DMS 273 (cell line): ENCODE results near the gene CA10.

ENCODE experiments used
- DNase-seq: peaks from one replicate; lab custom pipeline; 2025; ENCODE audit not compliant: unreplicated experiment; lab: John Stamatoyannopoulos, UW

Gene CA10

GRCh38 chr17:51700011-51700760 lies 458.3 kb downstream of the CA10 start:
- no peak for DNase-seq

DNA sequence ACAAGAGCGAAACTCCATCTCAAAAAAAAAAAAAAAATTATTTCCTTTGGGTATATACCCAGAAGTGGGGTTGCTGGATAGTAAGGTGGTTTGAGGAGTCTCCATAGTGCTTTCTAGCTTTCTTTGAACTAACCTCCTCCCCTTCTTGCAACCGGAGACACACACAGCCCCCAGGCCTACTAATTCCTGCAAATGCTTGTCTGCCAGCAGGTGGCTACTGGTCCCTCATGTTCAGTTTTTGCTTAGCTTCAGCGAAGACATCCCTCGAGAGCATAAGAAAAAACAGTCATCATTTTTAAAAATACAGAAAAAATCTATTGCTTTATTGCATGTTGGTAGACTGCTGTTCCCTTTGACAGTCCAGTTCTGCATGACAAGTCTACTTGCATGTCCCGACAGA lies 459.2 kb downstream of the CA10 start:
- peak; percentile 26 for DNase-seq

- DNase-seq: no peak
Observed at GRCh38 chr17:51692917-51693316, 465.6 kb downstream of the CA10 start.

GRCh38 chr17:51687887-51688286 lies 470.6 kb downstream of the CA10 start:
- DNase-seq: no peak

GRCh38 chr17:51685287-51685909 lies 473.1 kb downstream of the CA10 start:
- DNase-seq: no peak

- no peak for DNase-seq
Observed at GRCh38 chr17:51684214-51684613, 474.3 kb downstream of the CA10 start.

DNA sequence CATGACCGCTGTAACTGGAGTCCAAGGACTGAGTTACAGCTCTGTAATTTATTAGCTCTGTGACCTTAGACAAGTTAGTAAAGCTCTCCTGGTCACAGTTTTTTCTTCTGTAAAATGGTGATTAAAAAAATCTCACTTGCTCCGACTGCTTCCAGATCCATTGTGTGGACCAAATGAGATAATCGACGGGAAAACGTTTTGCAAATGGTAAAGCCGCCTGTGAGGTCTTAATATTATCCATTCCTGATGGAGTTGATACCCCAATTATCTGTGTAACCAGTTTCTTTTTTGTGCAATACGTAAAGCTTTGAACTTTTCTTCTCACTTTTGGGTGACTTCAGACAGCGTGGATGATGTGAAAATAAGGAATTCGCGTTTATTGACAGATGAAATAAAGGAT lies 475.2 kb downstream of the CA10 start:
- DNase-seq: no peak

DNA sequence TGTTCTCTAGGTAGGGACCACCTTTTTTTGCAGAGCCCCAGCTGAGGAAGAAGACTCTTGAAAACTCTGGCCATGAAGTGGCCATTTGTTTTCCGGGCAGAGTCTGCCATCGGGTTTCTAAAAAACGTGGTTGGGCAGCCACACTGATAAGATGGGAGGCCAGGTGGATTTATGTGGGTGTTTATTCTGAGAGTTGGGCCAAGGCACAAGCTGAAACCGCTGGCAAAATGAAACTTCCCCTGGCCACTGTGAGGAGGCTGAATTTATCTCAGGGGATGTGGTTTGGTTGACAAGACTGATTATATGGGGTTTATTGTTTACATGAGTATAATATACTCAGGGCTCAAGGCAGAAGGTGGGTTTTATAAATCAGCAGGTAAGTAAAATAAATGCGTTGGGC lies 476.4 kb downstream of the CA10 start:
- DNase-seq: no peak

DNA sequence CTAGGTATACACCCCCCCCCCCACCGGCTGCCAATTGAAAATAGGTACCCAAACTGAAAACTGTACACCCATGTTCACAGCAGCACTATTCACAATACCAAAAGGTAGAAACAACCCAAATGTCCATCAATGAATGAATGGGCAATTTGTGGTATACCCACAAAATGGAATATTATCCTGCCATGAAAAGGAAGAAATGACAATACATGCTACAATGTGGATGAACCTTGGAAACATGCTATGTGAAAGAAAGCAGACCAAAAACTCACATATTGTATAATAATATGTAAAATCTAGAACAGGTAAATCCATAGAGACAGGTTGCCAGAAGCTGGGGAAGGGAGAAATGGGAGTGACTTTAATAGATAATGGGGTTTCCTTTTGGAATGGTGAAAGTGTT lies 480.6 kb downstream of the CA10 start:
- no peak for DNase-seq

DNA sequence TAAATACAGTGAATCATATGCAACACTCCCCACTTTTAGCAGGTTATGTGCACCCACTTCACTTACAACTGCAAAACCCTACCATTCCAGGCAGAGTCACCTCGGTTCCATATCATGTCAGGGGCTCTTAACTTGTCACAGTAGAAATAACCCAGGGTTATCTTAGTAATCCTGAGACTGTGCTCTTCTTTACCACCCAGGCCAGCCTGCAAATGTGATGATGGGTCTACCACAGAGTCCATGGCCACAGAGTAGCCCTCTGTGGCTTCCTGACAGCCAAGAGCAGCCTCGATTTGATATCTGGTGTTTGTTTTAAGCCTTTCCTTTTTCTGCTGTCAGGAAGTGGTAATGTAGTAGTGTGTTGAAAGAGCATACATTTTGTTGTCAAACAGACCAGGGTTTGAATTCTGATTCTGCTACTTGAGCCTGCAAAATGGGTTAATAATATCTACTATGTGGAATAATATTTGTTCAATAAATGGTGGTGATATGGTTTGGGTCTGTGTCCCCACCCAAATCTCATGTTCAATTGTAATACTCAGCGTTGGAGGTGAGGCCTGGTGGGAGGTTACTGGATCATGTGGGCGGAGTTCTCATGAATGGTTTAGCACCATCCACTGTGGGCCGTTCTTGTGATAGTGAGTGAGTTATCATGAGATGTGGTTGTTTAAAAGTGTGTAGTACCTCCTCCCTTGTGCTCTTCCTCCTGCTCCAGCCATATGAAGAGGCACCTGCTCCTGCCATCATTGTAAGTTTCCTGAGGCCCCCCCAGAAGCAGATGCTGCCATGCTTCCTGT lies 481.6 kb downstream of the CA10 start:
- DNase-seq: no peak

GRCh38 chr17:51674579-51675255 lies 483.8 kb downstream of the CA10 start:
- no peak for DNase-seq

DNA sequence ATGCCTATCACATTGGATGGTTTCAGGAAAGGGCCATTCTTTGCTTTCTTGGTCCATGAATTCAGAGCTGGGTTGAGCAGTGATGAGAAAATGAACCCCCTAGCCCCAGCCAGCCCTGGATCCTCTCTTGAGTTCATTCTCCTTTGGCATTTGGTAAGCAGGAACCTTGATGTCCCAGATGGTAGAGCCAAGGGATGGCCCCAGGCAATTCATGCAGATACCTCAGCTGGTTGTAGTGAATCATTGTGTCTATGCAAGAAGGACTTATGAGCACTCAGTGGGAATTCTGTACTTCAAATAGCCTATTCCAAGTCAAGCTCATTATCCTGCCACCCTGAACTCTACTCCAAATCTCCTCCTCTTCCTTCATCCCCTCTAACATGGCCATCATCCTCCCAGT lies 485.4 kb downstream of the CA10 start:
- DNase-seq: no peak

DNA sequence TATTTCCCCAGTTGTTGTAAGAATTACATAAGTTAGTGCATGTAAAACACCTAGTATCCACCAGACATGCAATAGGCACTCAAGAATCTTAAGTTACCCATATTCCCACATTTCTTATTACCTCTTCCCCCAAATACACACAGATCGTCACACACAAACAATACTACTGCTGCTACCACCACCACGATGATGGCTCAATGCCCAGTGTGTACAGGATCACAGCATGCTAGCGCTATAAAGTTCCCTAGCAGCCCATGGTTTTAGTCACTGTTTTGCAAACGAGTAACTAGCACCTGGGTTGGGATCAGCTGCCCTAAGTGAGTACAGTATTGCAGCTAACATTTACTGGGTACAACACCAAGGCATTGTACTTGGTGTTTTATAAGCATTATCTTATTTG lies 486.4 kb downstream of the CA10 start:
- peak; percentile 38 for DNase-seq

GRCh38 chr17:51670899-51671298 lies 487.6 kb downstream of the CA10 start:
- no peak for DNase-seq

- DNase-seq: no peak
Observed at GRCh38 chr17:51668963-51669246, 489.6 kb downstream of the CA10 start.

DNA sequence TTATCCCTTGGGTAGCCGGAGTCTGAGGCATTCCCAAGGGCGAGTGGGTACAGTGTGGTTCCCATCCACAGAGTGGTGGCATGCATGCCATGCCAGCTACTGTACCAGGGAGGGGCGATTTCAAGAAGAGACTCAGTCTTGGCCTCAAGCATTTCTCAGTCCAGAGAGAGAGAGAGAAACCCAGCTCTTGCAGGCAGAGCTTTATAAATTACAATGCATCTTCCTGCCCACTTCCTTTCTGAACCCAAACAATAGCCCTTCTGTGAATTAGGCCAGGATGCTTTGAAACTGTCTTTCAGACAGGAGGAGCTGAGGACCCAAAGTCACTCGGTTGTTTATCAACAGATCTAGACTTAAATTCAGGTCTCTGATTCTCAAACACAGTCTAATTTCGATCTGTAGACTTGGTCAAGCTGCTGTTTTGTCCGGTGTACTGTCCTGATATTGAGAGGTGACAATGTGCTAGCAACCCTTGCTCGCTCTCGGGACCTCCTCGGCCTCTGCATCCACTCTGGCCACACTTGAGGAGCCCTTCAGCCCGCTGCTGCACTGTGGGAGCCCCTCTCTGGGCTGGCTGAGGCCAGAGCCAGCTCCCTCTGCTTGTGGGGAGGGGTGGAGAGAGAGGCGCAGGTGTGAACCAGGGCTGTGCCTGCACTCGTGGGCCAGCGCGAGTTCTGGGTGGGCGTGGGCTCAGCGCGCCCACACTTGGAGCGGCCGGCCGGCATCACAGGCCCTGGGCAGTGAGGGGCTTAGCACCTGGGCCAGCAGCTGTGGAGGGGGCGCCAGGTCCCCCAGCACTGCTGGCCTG lies 490.2 kb downstream of the CA10 start:
- no peak for DNase-seq

DNA sequence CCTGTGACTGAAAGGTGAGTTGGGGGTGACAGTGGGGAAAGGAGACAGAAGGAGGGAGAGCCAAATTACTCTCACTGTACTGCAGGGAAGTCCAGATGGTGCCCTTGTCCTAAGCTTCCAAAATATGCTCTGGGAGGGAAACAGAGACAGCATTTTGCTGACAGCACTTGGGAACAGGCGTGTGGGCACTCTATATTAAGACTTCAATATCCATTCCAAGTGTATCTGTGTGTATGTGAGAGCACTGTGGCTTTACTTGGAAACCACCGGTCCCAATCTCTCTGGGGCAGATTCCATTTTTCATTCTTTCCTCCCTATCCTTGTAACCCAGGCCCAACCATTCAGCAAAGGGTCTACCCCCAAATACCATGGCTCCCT lies 490.8 kb downstream of the CA10 start:
- DNase-seq: peak; percentile 8

- DNase-seq: no peak
Observed at GRCh38 chr17:51666971-51667705, 491.4 kb downstream of the CA10 start.

- peak; percentile 16 for DNase-seq
Observed at GRCh38 chr17:51662204-51663056, 496.1 kb downstream of the CA10 start.
